Uterus (tissue), 2 donors: Measurements from ENCODE around the gene C2.

Source experiments
- CTCF ChIP-seq, 4 experiments: fragments of 200-600 bp in 2 of 4; fragments of 450-650 bp in 2 of 4; sonication (generic) in 2 of 4; IDR thresholded peaks; one replicate each; pipeline ENCODE4 v1.5.1; 2016 to 2019; ENCODE audit warnings: antibody characterized with exemption in 4 of 4, mild to moderate bottlenecking in 2 of 4, moderate library complexity in 1 of 4
- POLR2A ChIP-seq, 2 donors: fragments of 450-650 bp; IDR thresholded peaks; one replicate each; pipeline ENCODE4 v1.6.1; 2016; ENCODE audit warnings: antibody characterized with exemption in 2 of 2, mild to moderate bottlenecking in 1 of 2, moderate library complexity in 1 of 2

DNA sequence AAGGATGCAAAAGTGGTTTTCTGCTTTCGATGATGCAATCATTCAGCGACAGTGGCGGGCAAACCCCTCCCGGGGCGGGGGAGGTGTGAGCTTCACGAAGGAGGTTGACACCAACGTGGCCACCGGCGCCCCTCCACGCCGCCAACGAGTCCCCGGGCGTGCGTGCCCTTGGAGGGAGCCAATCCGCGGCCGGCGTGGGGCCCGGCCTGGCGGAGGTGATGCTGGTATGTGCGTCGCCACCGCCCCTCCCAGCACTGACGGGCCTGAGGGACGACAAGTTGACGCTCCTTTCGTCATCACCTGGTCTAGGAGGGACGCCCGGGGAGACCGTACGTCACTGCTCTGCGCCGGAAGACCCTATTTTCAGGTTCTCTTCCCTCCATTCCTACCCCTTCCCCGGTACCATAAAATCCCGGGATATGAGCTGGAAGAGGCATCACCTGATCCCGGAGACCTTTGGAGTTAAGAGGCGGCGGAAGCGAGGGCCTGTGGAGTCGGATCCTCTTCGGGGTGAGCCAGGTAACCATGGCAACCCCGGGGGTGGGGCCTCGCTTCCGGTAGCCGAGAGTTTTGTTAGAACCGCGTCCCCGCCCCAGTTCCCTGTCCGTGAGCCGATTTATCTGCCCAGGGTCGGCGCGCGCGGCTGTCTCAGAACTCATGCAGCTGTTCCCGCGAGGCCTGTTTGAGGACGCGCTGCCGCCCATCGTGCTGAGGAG is 44.6 kb downstream of the C2 start, which contains the start of gene DXO:
- TF ChIP-seq POLR2A (IDR thresholded peaks at IDR 0.05) (peak; percentile 41 to 66), CTCF (IDR thresholded peaks at IDR 0.05) (peak in 2 of 4 experiments; percentile 3 to 23)
